Measurements from ENCODE around the gene APOC1.

DNA sequence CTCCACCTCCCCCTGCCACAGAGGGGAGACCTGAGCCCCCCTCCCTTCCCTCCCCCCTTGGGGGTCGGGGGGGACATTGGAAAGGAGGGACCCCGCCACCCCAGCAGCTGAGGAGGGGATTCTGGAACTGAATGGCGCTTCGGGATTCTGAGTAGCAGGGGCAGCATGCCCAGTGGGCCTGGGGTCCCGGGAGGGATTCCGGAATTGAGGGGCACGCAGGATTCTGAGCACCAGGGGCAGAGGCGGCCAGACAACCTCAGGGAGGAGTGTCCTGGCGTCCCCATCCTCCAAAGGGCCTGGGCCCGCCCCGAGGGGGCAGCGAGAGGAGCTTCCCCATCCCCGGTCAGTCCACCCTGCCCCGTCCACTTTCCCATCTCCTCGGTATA, 11.2 kb upstream of the APOC1 start:
- TF ChIP-seq EZH2 (IDR thresholded peaks at IDR 0.05; ENCODE audit: insufficient read depth, low read length) (no peak), CTCF (IDR thresholded peaks at IDR 0.05; ENCODE audit: insufficient read depth, low read depth, low read length) (no peak)

Measured in astrocyte (in vitro differentiated cells and primary cell).